NCI-H2196 (cell line): ENCODE results near the gene SEMA4D.

ENCODE experiments used
- DNase-seq: peaks from one replicate; lab custom pipeline; 2025; ENCODE audit not compliant: unreplicated experiment; lab: John Stamatoyannopoulos, UW

Gene SEMA4D

GRCh38 chr9:89446961-89447310, 51.0 kb downstream of the SEMA4D start:
- DNase-seq = no peak

- no peak for DNase-seq
These were observed 51.5 kb downstream of the SEMA4D start for GRCh38 chr9:89446261-89446960.

- no peak for DNase-seq
These were observed 52.1 kb downstream of the SEMA4D start for GRCh38 chr9:89445801-89446251.

- no peak for DNase-seq
These were observed 52.8 kb downstream of the SEMA4D start for GRCh38 chr9:89444925-89445765.

- no peak for DNase-seq
These were observed 53.6 kb downstream of the SEMA4D start for GRCh38 chr9:89444274-89444673.

GRCh38 chr9:89442981-89443814, 54.7 kb downstream of the SEMA4D start:
- no peak for DNase-seq

GRCh38 chr9:89442501-89442978, 55.4 kb downstream of the SEMA4D start:
- DNase-seq = no peak

- no peak for DNase-seq
These were observed 55.9 kb downstream of the SEMA4D start for GRCh38 chr9:89441986-89442385.

- DNase-seq = no peak
These were observed 56.3 kb downstream of the SEMA4D start for GRCh38 chr9:89441655-89441970.

GRCh38 chr9:89440951-89441654, 56.8 kb downstream of the SEMA4D start:
- no peak for DNase-seq

GRCh38 chr9:89440548-89440947, 57.4 kb downstream of the SEMA4D start:
- DNase-seq = no peak

GRCh38 chr9:89440046-89440445, 57.9 kb downstream of the SEMA4D start:
- no peak for DNase-seq

GRCh38 chr9:89439571-89439970, 58.3 kb downstream of the SEMA4D start:
- no peak for DNase-seq

- DNase-seq = no peak
These were observed 59.7 kb downstream of the SEMA4D start for GRCh38 chr9:89438194-89438593.

- DNase-seq = no peak
These were observed 60.1 kb downstream of the SEMA4D start for GRCh38 chr9:89437772-89438171.

- DNase-seq = peak; percentile 87
These were observed 60.8 kb downstream of the SEMA4D start for GRCh38 chr9:89436963-89437625.

- DNase-seq = no peak
These were observed 61.6 kb downstream of the SEMA4D start for GRCh38 chr9:89436326-89436725.

GRCh38 chr9:89435071-89435823, 62.7 kb downstream of the SEMA4D start:
- peak; percentile 58 for DNase-seq

GRCh38 chr9:89434636-89435035, 63.3 kb downstream of the SEMA4D start:
- DNase-seq = no peak

- no peak for DNase-seq
These were observed 64.1 kb downstream of the SEMA4D start for GRCh38 chr9:89433826-89434225.
